Trophoblast cell (in vitro differentiated cells and primary cell): ENCODE data around the gene AP5Z1.

ENCODE experiments used
- DNase-seq, 2 donors: peaks; one replicate each; pipeline ENCODE4 v3.0.0-alpha.2; 2016
- H2AFZ ChIP-seq: 2 replicates; pipeline ENCODE4 v1.6.1; 2013; ENCODE audit warnings: low read length, moderate library complexity, mild to moderate bottlenecking; ENCODE audit not compliant: insufficient read depth, poor library complexity
- H2AK5ac ChIP-seq: 2 replicates; pipeline ENCODE4 v1.6.1; 2013; ENCODE audit warnings: mild to moderate bottlenecking, low read length
- H2BK120ac ChIP-seq: 2 replicates; pipeline ENCODE4 v1.6.1; 2013; ENCODE audit warnings: low read length, mild to moderate bottlenecking, moderate library complexity; ENCODE audit not compliant: insufficient read depth, poor library complexity
- H2BK12ac ChIP-seq: 2 replicates; pipeline ENCODE4 v1.6.1; 2013; ENCODE audit warnings: mild to moderate bottlenecking, low read length, moderate library complexity
- H2BK5ac ChIP-seq: 2 replicates; pipeline ENCODE4 v1.6.1; 2013; ENCODE audit warnings: low read length, low read depth, moderate library complexity, mild to moderate bottlenecking; ENCODE audit not compliant: poor library complexity
- H3K14ac ChIP-seq: 2 replicates; pipeline ENCODE4 v1.6.1; 2013; ENCODE audit warnings: mild to moderate bottlenecking, low read length
- H3K18ac ChIP-seq: 2 replicates; pipeline ENCODE4 v1.6.1; 2013; ENCODE audit warnings: mild to moderate bottlenecking, low read length
- H3K23ac ChIP-seq: 2 replicates; pipeline ENCODE4 v1.6.1; 2013; ENCODE audit warnings: low read length
- H3K27ac ChIP-seq: 2 replicates; pipeline ENCODE4 v1.5.1; 2013; ENCODE audit warnings: low read depth, mild to moderate bottlenecking, inconsistent platforms, low read length, moderate library complexity
- H3K27me3 ChIP-seq: 2 replicates; pipeline ENCODE4 v1.6.1; 2013; ENCODE audit warnings: inconsistent platforms, mild to moderate bottlenecking, low read length, moderate library complexity; ENCODE audit not compliant: insufficient read depth
- H3K36me3 ChIP-seq, 2 experiments: 1 replicate in 1 of 2; 2 replicates in 1 of 2; pipeline ENCODE4 v1.6.1; 2013; ENCODE audit warnings: low read length in 2 of 2, mild to moderate bottlenecking in 2 of 2, moderate library complexity in 1 of 2; ENCODE audit not compliant: insufficient read depth in 2 of 2, control insufficient read depth in 1 of 2
- H3K4ac ChIP-seq: 2 replicates; pipeline ENCODE4 v1.6.1; 2013; ENCODE audit warnings: low read depth, mild to moderate bottlenecking, low read length, moderate library complexity
- H3K4me1 ChIP-seq, 2 experiments: 1 replicate in 1 of 2; 2 replicates in 1 of 2; pipeline ENCODE4 v1.6.1; 2013; ENCODE audit warnings: low read length in 2 of 2, mild to moderate bottlenecking in 2 of 2, moderate library complexity in 1 of 2; ENCODE audit not compliant: insufficient read depth in 2 of 2, control insufficient read depth in 1 of 2
- H3K4me2 ChIP-seq: 2 replicates; pipeline ENCODE4 v1.6.1; 2013; ENCODE audit warnings: inconsistent platforms, mild to moderate bottlenecking, low read length, moderate library complexity
- H3K4me3 ChIP-seq: 2 replicates; pipeline ENCODE4 v1.5.1; 2013; ENCODE audit warnings: mild to moderate bottlenecking, low read depth, low read length, inconsistent platforms
- H3K79me1 ChIP-seq: one replicate; pipeline ENCODE4 v1.6.1; 2013; ENCODE audit warnings: low read length
- H3K79me2 ChIP-seq: 2 replicates; pipeline ENCODE4 v1.6.1; 2013; ENCODE audit warnings: low read length, mild to moderate bottlenecking; ENCODE audit not compliant: control insufficient read depth, insufficient read depth, poor library complexity
- H3K9ac ChIP-seq: 2 replicates; pipeline ENCODE4 v1.6.1; 2013; ENCODE audit warnings: mild to moderate bottlenecking, low read length
- H3K9me3 ChIP-seq: 2 replicates; pipeline ENCODE4 v1.6.1; 2013; ENCODE audit warnings: low read depth, mild to moderate bottlenecking, control low read depth, inconsistent platforms, low read length; ENCODE audit not compliant: insufficient read depth
- H4K12ac ChIP-seq: 2 replicates; pipeline ENCODE4 v1.6.1; 2013; ENCODE audit warnings: low read depth, mild to moderate bottlenecking, low read length, moderate library complexity
- H4K8ac ChIP-seq: 2 replicates; pipeline ENCODE4 v1.6.1; 2013; ENCODE audit warnings: low read depth, mild to moderate bottlenecking, low read length, moderate library complexity
- H4K91ac ChIP-seq: one replicate; pipeline ENCODE4 v1.6.1; 2013; ENCODE audit warnings: low read depth, mild to moderate bottlenecking, low read length, moderate library complexity
- WGBS: extraction: QIAGEN DNeasy Blood & Tissue Kit; methylation state at CpG from one replicate; pipeline ENCODE4 v1.1.7; 2013; ENCODE audit warnings: missing lambda C conversion rate; ENCODE audit not compliant: insufficient read length, insufficient coverage; ENCODE audit errors: extremely low coverage; 5-methylcytosine and 5-hydroxymethylcytosine counted together

AP5Z1 gene

GRCh38 chr7:4758111-4758510 is 17.3 kb upstream of the AP5Z1 start:
- Histone ChIP-seq H3K27me3 (no peaks in the 10 kb centered on the region), H4K8ac (no peak overlapping the region)
- no CpG with 5 or more reads among the region's 19 CpGs for WGBS

GRCh38 chr7:4758791-4759190 is 16.6 kb upstream of the AP5Z1 start:
- Histone ChIP-seq H3K79me1 (no peaks in the 10 kb centered on the region), H3K9ac (no peak overlapping the region), H3K27me3 (no peaks in the 10 kb centered on the region), H2BK12ac (no peak overlapping the region), H3K18ac (no peak overlapping the region), H2AK5ac (no peak overlapping the region), H4K8ac (no peak overlapping the region), H2BK120ac (no peak overlapping the region), H3K4me3 (no peak overlapping the region), H2BK5ac (no peak overlapping the region), H2AFZ (no peak overlapping the region), H4K91ac (no peak overlapping the region), H3K36me3 (peaks cover 69% of the 10 kb centered on the region in 2 experiments), H3K14ac (no peak overlapping the region), H3K79me2 (no peaks in the 10 kb centered on the region), H3K23ac (no peak overlapping the region), H3K4me1 (no peaks in the 10 kb centered on the region), H4K12ac (no peak overlapping the region), H3K9me3 (no peaks in the 10 kb centered on the region), H3K4ac (no peak overlapping the region), H3K27ac (no peak overlapping the region), H3K4me2 (no peak overlapping the region)
- no CpG with 5 or more reads among the region's 29 CpGs for WGBS
- no peak for DNase-seq

More at GRCh38 chr7:4758111-4758510, 17.3 kb upstream of the AP5Z1 start:
- Histone ChIP-seq H4K12ac (no peak overlapping the region), H3K4me3 (peak overlapping the region; percentile 40), H2AFZ (no peak overlapping the region), H2BK12ac (no peak overlapping the region), H3K79me1 (no peaks in the 10 kb centered on the region), H2BK120ac (no peak overlapping the region), H3K23ac (no peak overlapping the region), H3K14ac (no peak overlapping the region), H3K9ac (no peak overlapping the region), H3K4me2 (no peak overlapping the region), H3K4me1 (no peaks in the 10 kb centered on the region), H3K27ac (no peak overlapping the region), H2AK5ac (no peak overlapping the region), H3K79me2 (no peaks in the 10 kb centered on the region), H3K18ac (no peak overlapping the region), H4K91ac (no peak overlapping the region), H3K9me3 (no peaks in the 10 kb centered on the region), H3K36me3 (peaks cover 65 to 66% of the 10 kb centered on the region in 2 experiments), H3K4ac (no peak overlapping the region), H2BK5ac (no peak overlapping the region)
- DNase-seq, result no peak

GRCh38 chr7:4759211-4759610 is 16.2 kb upstream of the AP5Z1 start:
- H2BK12ac ChIP-seq, result no peak overlapping the region
- no peak overlapping the region for H3K4me2 ChIP-seq
- H4K12ac ChIP-seq, result no peak overlapping the region
- no peak overlapping the region for H3K14ac ChIP-seq
- no peak overlapping the region for H3K9ac ChIP-seq
- no peaks in the 10 kb centered on the region for H3K9me3 ChIP-seq
- H3K27me3 ChIP-seq, result no peaks in the 10 kb centered on the region
- no peak overlapping the region for H2BK5ac ChIP-seq
- H4K8ac ChIP-seq, result no peak overlapping the region
- DNase-seq, result no peak
- H3K79me1 ChIP-seq, result no peaks in the 10 kb centered on the region
- no peak overlapping the region for H3K4ac ChIP-seq
- H4K91ac ChIP-seq, result no peak overlapping the region
- H2BK120ac ChIP-seq, result no peak overlapping the region
- H2AK5ac ChIP-seq, result no peak overlapping the region
- H3K79me2 ChIP-seq, result no peaks in the 10 kb centered on the region
- H3K36me3 ChIP-seq, result peaks cover 71 to 73% of the 10 kb centered on the region in 2 experiments
- H3K18ac ChIP-seq, result no peak overlapping the region
- no peak overlapping the region for H2AFZ ChIP-seq
- no peaks in the 10 kb centered on the region for H3K4me1 ChIP-seq
- no peak overlapping the region for H3K23ac ChIP-seq
- no peak overlapping the region for H3K27ac ChIP-seq
- WGBS, result no CpG with 5 or more reads among the region's 40 CpGs
- H3K4me3 ChIP-seq, result peak overlapping the region; percentile 14

GRCh38 chr7:4760952-4761351 is 14.5 kb upstream of the AP5Z1 start:
- no peak overlapping the region for H3K9ac ChIP-seq
- peak overlapping the region; percentile 8 for H4K12ac ChIP-seq
- H3K14ac ChIP-seq, result no peak overlapping the region
- no CpG with 5 or more reads among the region's 26 CpGs for WGBS
- no peak overlapping the region for H3K23ac ChIP-seq
- no peaks in the 10 kb centered on the region for H3K27me3 ChIP-seq
- H3K9me3 ChIP-seq, result no peaks in the 10 kb centered on the region
- no peak overlapping the region for H3K4ac ChIP-seq
- H3K79me1 ChIP-seq, result no peaks in the 10 kb centered on the region
- no peak for DNase-seq
- H2AK5ac ChIP-seq, result no peak overlapping the region
- no peak overlapping the region for H3K27ac ChIP-seq
- peaks cover 66 to 71% of the 10 kb centered on the region in 2 experiments for H3K36me3 ChIP-seq
- no peaks in the 10 kb centered on the region for H3K4me1 ChIP-seq
- H3K18ac ChIP-seq, result no peak overlapping the region
- H4K91ac ChIP-seq, result no peak overlapping the region
- no peak overlapping the region for H4K8ac ChIP-seq
- H2BK120ac ChIP-seq, result no peak overlapping the region
- no peak overlapping the region for H2BK12ac ChIP-seq
- H3K79me2 ChIP-seq, result no peaks in the 10 kb centered on the region
- H2BK5ac ChIP-seq, result no peak overlapping the region
- no peak overlapping the region for H2AFZ ChIP-seq
- no peak overlapping the region for H3K4me3 ChIP-seq
- H3K4me2 ChIP-seq, result no peak overlapping the region
